Stomach (tissue), 9 donors: Measurements from ENCODE around the gene ITGA7. TPM values are rescaled to one million over a fixed set of nuclear protein-coding genes. Genes with fewer than 3 reads are reported as not detected.

Experiments used
- DNase-seq, 2 donors: peaks; one replicate each; pipeline versions ENCODE4 v3.0.0 to v3.0.0-alpha.2; 2013 to 2019
- H3K27ac ChIP-seq, 5 donors: fragments of 200-600 bp in 4 of 5; sonication (generic) in 4 of 5; one replicate each; pipeline ENCODE4 v1.5.1; 2013 to 2019; ENCODE audit warnings: mild to moderate bottlenecking in 1 of 5, moderate library complexity in 1 of 5
- H3K27me3 ChIP-seq, 3 donors: fragments of 200-600 bp; sonication (generic); one replicate each; pipeline ENCODE4 v1.5.1; 2017 to 2019; ENCODE audit warnings: mixed run types in 1 of 3
- H3K36me3 ChIP-seq, 4 donors: fragments of 200-600 bp; sonication (generic); 1 replicate in 3 of 4; 2 replicates in 1 of 4; pipeline ENCODE4 v1.5.1; 2016 to 2019
- H3K4me1 ChIP-seq, 4 donors: fragments of 200-600 bp; sonication (generic); one replicate each; pipeline ENCODE4 v1.5.1; 2016 to 2019
- H3K4me3 ChIP-seq, 4 donors: fragments of 200-600 bp; sonication (generic) in 3 of 4; one replicate each; pipeline ENCODE4 v1.5.1; 2016 to 2019; ENCODE audit warnings: mild to moderate bottlenecking in 1 of 4
- H3K9me3 ChIP-seq, 4 donors: fragments of 200-600 bp; sonication (generic); one replicate each; pipeline ENCODE4 v1.5.1; 2016 to 2019
- CTCF ChIP-seq, 7 experiments: fragments of 450-650 bp in 4 of 7; fragments of 200-600 bp in 3 of 7; sonication (generic) in 3 of 7; IDR thresholded peaks; one replicate each; pipeline ENCODE4 v1.5.1; 2016 to 2019; ENCODE audit warnings: antibody characterized with exemption in 7 of 7, control low read depth in 2 of 7, mild to moderate bottlenecking in 1 of 7
- EP300 ChIP-seq: sonication (generic); formaldehyde crosslinking; IDR thresholded peaks from one replicate; pipeline ENCODE4 v1.6.1; 2017; ENCODE audit warnings: antibody characterized with exemption
- POLR2A ChIP-seq, 4 donors: fragments of 450-650 bp; IDR thresholded peaks; one replicate each; pipeline ENCODE4 v1.6.1; 2016; ENCODE audit warnings: antibody characterized with exemption in 4 of 4, control low read depth in 2 of 4, mild to moderate bottlenecking in 1 of 4, moderate library complexity in 1 of 4
- POLR2AphosphoS5 ChIP-seq, 3 donors: sonication (generic); formaldehyde crosslinking; IDR thresholded peaks; one replicate each; pipeline ENCODE4 v1.6.1; 2016; ENCODE audit warnings: antibody characterized with exemption in 3 of 3
- WGBS, 5 donors: extraction: QIAGEN DNeasy Blood & Tissue Kit in 3 of 5; methylation state at CpG; one replicate each; pipeline versions ENCODE4 v1.1.5 to v1.1.7; 2013 to 2018; 5-methylcytosine and 5-hydroxymethylcytosine counted together
- intact Hi-C: fragments of 100-400 bp; cut with DNase I; formaldehyde crosslinking; loops from one replicate; pipeline ENCODE4 v1.15.1; 2023; ENCODE audit warnings: low total_unique reads
- polyA plus RNA-seq, 3 donors: library from polyadenylated mRNA; stranded (reverse); fragments of 200-250 nt; gene quantifications; one replicate each; pipeline ENCODE4 v1.2.3, GENCODE V29; 2013
- total RNA-seq, 5 donors: library from RNA; depleted of rRNA; stranded (reverse); fragments of >200 nt; gene quantifications; one replicate each; pipeline versions ENCODE4 v1.1.0 to v1.2.3, GENCODE V29; 2014 to 2016
- donor health status: healthy with polysubstance abuse.
- donor health status: Bipolar disorder and iron deficiency.
- donor health status: healthy.

Gene ITGA7
- total and polyA plus RNA-seq, 8 donors = 3.5 to 188 (median 46.3) TPM

DNA sequence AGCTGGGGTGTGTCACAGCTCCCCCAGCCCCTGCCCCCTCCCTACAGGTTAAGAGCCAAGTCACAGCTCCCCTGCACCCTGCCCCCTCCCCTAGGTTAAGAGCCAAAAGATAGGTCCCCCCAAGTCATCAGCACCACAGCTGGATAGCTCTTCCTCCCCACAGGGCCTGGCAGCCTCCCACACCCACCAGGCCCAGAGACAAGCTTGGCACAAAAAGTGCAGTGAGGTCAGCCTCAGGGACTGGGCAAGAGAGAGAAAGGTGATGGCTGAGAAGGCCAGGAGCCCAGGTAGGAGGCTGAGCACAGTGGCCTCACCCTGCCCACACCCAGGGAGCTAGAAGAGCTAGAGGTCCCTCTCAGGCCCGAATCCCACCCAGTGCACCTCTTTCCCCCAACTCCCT, 8.7 kb downstream of the ITGA7 start:
- no peak for DNase-seq
- H3K4me3 ChIP-seq = no peak overlapping the region
- peaks cover 0 to 53% (median 21%) of the 10 kb centered on the region in 4 donors for H3K36me3 ChIP-seq
- H3K27me3 ChIP-seq = no peaks in the 10 kb centered on the region
- peak overlapping the region in 1 of 5 donors; percentile 21 for H3K27ac ChIP-seq
- intact Hi-C loops = no loop called here
- TF ChIP-seq POLR2AphosphoS5 (IDR thresholded peaks at IDR 0.05) (no peak), CTCF (IDR thresholded peaks at IDR 0.05) (no peak), POLR2A (IDR thresholded peaks at IDR 0.05) (no peak), EP300 (no peak)
- peaks cover 0 to 33% (median 14%) of the 10 kb centered on the region in 4 donors for H3K4me1 ChIP-seq
- WGBS, 5 donors = 60 to 81% (median 75%) methylated on average over 1 of the region's 1 CpG; no CpG with 5 or more reads in 1 of the 5 donors
- no peaks in the 10 kb centered on the region for H3K9me3 ChIP-seq

DNA sequence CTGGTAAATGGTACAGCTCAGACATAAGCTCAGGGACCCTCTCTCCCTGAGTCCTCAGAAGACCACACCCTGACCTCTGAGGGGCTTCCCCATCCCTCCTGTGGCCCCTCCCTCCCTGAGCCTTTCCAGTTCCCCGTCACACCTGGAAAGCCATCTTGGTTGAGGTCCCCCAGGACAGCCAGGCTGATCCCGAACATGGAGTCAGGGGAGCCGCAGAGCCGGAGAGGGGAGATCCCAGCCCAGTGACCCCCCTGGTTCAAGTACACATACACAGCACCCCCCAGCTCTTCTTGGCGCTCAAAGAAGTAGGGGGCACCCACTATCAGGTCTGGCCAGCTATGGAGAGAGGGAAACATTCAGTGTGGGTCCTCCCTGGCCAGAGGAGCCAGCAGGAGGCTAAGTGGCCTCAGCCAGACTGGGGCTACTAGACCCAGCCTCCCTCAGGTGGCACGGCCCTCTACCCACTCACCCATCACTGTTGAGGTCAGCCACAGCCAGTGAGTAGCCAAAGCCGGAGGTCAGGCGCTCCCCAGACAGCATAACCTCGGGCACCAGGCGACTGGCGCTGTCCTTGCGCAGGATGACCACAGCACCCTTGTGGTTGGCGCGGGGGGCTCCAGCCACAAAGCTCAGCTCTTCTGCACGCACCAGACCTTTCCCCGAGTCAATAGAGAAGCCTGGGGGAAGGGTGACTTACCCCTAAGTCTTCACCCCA, 9.3 kb downstream of the ITGA7 start:
- intact Hi-C loops = no loop called here
- Histone ChIP-seq H3K4me3 (no peak overlapping the region), H3K27me3 (no peaks in the 10 kb centered on the region), H3K9me3 (no peaks in the 10 kb centered on the region), H3K36me3 (peaks cover 0 to 58% (median 23%) of the 10 kb centered on the region in 4 donors), H3K27ac (peak overlapping the region in 1 of 5 donors; percentile 21), H3K4me1 (peaks cover 0 to 27% (median 9%) of the 10 kb centered on the region in 4 donors)
- 80 to 92% (median 86%) methylated on average over 7 to 16 of the region's 16 CpGs for WGBS, 5 donors
- TF ChIP-seq CTCF (IDR thresholded peaks at IDR 0.05) (no peak), EP300 (no peak)
- no peak for DNase-seq

GRCh38 chr12:55697686-55698085, 10.0 kb downstream of the ITGA7 start:
- peaks cover 0 to 20% (median 8%) of the 10 kb centered on the region in 4 donors for H3K4me1 ChIP-seq
- 78 to 85% (median 84%) methylated on average over 7 of the region's 7 CpGs for WGBS, 5 donors
- peaks cover 0 to 64% (median 27%) of the 10 kb centered on the region in 4 donors for H3K36me3 ChIP-seq
- no peak for DNase-seq
- intact Hi-C loops = no loop called here
- TF ChIP-seq POLR2A (IDR thresholded peaks at IDR 0.05) (no peak), EP300 (no peak), POLR2AphosphoS5 (IDR thresholded peaks at IDR 0.05) (no peak)
- H3K9me3 ChIP-seq = no peaks in the 10 kb centered on the region
- no peaks in the 10 kb centered on the region for H3K27me3 ChIP-seq
- peak overlapping the region in 1 of 5 donors; percentile 38 for H3K27ac ChIP-seq
- no peak overlapping the region for H3K4me3 ChIP-seq

- H3K27me3 ChIP-seq = no peaks in the 10 kb centered on the region
- no peaks in the 10 kb centered on the region for H3K9me3 ChIP-seq
- DNase-seq = no peak
Observed at GRCh38 chr12:55696796-55697462, 10.8 kb downstream of the ITGA7 start.

More at GRCh38 chr12:55696796-55697462, 10.8 kb downstream of the ITGA7 start:
- Histone ChIP-seq H3K36me3 (peaks cover 0 to 71% (median 30%) of the 10 kb centered on the region in 4 donors), H3K27ac (peak overlapping the region in 1 of 5 donors; percentile 38), H3K4me3 (no peak overlapping the region), H3K4me1 (peaks cover 0 to 16% (median 7%) of the 10 kb centered on the region in 4 donors)
- intact Hi-C loops = no loop called here
- TF ChIP-seq CTCF (IDR thresholded peaks at IDR 0.05) = no peak
- no peak for TF ChIP-seq POLR2AphosphoS5 (IDR thresholded peaks at IDR 0.05)
- TF ChIP-seq POLR2A (IDR thresholded peaks at IDR 0.05) = no peak
- no peak for TF ChIP-seq EP300
- 80 to 85% (median 83%) methylated on average over 17 to 19 of the region's 19 CpGs for WGBS, 5 donors
